GM19468 (cell line): ENCODE measurements around the gene HSD17B10.
"Not testable (repeated sequence)": the region's sequence is repeated elsewhere in the genome, so short reads cannot be mapped to it uniquely, and the experiment has no call there.

Source experiments
- ATAC-seq: cut with Tn5 transposase; IDR thresholded peaks from one replicate; pipeline ENCODE4 v1.9.1; 2021; ENCODE audit warnings: mild to moderate bottlenecking, moderate library complexity, moderate number of reproducible peaks; ENCODE audit not compliant: unreplicated experiment; ENCODE audit errors: extremely low read depth

The HSD17B10 gene

DNA sequence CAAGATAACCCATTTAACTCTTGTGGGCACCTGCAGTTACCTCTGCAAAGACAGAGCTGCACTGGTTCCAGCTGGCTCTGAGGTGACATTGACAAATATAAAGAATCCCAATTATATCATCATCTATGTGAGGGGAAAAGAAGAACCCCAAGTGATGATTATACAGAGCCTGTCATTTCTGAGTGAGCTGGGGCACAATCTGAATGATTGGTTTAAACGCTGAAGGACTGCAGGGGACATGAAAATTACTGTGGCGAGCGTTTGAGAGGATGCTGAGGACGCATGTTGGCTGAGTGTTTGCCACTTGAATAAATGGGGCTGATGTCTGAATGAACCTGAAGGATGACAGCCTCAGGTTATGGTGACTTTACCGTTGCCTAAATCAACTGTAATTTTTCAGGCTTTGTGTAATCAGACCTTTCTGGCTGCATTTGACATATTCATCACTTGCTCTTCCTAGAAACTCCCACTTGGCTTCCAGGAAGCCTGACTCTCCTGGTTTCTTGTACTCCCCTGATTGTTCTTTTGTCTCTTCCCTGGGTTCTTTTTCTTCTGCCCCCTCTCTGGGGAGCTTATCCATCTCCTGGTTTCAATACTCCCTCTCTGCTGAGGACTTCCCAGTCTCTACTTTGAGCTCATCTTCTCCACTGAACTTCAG, 4.1 kb upstream of the HSD17B10 start:
- no peak for ATAC-seq

DNA sequence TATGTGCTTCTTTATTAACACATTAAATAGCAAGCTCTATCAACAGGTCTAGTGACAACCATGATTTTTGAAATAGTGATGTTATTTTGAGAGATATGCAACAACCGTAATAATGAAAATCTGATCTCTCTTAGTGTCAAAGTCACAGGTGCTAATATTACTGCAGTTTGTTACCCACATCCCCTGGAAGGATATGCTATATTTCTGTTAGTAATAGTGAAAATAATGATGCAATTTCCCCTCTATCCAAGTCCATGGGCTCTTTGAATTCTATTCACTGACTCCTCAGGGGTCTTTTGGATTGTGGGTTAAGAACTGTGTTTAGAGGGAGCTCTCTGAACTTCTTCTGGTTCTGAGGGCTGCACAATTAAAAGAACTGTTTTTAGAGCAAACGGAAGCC, 3.0 kb upstream of the HSD17B10 start:
- no peak for ATAC-seq

DNA sequence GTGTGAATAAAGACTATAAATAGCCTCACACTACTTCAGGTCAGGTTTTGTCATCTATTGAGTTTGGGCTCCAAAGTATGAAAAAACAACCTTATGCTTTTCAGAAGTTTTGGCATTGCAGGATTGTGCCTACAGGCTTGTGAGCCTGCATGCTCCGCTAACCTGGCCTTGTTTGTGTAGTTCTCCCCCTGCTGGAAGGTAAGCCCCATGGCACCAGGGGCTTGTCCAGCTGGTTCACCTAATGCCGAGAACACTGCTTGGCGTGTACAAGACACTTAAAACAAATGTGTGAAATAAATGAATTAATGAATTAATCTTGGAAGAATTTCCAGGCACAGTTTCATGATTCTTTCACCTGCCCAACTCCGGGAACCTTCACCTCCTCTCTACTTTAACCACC, 1.8 kb upstream of the HSD17B10 start:
- peak; percentile 55 for ATAC-seq

DNA sequence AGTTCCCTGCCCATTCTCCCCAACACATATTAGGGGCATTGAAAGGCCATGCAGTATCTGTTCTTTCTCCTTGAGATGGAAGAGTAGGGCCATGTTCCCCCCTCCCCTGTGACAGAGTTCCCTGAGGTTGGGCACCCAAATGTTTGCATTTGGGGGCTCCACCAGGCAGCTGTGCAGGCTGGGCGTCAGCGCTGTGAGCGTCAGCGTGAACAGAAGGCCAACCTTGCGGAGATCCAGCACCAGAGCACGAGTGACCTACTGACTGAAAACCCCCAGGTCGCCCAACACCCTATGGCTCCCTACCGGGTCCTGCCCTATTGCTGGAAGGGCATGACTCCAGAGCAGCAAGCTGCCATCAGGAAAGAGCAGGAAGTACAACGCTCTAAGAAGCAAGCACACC, 3.9 kb downstream of the HSD17B10 start:
- no peak for ATAC-seq

DNA sequence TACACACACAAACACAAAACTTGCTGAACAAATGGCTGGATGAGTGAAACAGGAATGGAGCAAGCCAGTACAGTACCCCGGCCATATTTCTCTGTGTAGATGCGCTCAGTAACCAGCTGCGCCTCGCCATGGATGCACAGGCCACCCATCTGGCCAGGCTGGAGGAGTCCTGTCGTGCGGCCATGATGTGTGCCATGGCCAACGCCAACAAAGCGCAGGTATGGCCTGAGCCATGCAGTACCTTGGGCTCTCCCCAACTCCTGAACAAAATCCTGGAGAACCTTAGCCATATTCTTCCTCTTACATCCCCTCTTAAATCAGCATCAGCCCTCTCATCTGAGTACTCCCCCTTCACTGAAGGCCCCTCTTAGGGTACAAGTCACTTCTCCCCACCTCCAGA, 4.4 kb downstream of the HSD17B10 start:
- ATAC-seq: no peak

DNA sequence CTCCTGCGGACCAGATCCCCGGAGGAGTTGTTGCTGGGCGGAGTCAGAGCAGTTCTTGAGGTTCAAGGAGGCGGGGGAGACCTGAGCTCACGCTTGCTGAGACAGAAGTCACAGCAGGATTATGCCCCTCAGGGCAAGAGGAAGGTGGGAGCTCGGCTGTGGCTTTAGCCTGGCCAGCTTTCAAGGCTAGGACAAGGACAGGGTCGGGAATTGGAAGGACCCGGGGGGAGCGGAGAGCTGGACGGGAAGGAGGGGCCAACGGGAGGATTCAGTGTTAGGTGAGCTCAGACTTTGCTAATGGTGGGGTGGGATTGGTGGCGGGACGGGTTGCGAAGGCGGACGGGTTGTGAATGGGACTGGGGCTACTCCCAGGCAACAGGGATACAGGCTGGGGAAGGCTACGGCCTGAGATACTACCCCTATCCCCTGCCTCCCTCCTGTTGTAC, 11.3 kb downstream of the HSD17B10 start, which contains the start of gene RIBC1:
RIBC1 (plus strand) TSS at position 13 of the 446 bp plus-strand sequence. CDS start 3,404 bp downstream, outside the sequence.
- ATAC-seq: no peak

DNA sequence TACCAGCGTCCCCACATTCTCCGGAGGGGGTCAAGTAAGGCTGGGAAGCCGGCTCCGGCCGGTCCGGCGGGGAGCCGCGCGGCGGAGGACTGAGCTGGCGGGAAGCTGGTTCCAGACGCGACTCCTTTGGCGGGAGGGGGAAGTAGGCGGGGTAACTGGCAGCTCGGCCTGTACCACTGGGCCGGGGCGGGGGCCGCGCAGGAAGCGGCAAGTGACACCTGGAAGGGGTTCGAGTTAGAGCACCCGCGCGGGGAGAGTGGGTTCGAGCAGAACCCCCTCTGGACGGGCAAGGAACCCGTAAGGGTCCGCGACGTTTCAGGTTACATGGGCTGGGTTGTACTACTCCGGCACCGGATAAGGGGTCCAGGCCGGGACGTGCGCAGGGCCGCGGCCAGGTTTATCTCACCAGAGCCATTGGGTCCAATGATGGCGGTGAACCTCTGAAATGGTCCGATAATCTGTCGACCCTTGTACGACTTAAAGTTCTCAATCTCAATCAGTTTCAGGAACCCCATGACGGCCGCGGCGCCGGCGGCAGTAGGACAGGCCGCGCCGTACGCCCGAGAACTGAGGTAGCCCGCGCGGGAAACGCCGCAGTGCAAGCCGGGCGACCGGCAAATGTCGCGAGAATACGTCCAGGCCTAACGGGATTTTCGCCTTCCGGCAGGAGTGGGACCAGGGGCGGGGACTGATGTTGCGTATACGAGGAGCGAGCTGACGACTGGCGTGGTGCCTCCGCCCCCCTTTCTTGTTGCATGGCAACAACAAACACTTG, 11.9 kb downstream of the HSD17B10 start, which contains the start of gene SMC1A:
SMC1A (minus strand) TSS at position 569 of the 775 bp plus-strand sequence; CDS start at position 515, 54 bp downstream.
- ATAC-seq: peak; percentile 93

DNA sequence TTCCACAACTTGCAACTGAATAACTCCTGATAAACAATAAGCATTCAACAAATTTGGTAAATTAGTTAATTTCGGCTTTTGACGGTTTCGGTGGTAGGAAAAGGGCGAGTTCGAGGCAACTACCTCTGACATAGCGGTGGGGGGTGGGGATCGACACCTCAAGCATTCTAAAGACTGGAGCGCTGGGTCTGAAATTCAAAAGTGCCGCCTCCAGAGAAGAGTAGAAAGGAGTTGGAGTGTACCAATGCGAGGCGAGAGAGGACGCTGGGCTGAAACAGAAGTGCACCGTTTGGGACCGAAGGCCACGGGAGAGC, 12.4 kb downstream of the HSD17B10 start:
- ATAC-seq: no peak

DNA sequence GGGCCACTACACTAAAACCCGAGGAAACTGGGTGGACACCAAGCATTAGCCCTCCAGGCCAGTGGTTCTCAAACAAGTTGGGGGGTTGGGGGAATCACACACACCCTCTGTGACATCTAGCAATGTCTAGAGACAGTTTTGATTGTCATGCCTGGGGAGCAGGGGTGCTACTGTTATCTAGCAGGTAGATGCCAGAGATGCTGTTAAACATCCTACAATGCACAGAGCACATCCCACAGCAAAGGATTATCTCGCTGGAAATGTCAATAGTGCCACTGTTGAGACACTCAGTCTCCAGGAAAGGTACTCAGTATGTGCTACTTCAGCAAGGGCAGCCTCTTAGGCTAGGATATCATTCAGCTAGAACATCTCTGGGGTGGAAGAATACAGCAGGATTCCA, 13.0 kb downstream of the HSD17B10 start:
- no peak for ATAC-seq

DNA sequence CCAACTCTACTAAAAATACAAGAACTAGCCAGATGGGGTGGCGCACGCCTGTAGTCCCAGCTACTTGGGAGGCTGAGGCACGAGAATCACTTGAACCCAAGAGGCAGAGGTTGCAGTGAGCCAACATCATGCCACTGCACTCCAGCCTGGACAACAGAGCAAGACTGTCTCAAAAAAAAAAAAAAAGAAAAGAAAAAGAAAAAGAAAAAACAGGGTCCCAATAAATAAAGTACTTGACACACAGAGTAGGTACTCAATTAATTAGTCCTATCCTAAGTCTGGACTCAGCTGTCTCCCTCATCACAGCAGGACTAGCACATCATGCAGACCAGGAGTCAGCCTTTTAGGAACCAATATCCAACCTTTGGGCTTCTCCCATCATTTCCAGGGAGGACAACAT, 13.8 kb downstream of the HSD17B10 start:
- ATAC-seq: not testable (repeated sequence)

DNA sequence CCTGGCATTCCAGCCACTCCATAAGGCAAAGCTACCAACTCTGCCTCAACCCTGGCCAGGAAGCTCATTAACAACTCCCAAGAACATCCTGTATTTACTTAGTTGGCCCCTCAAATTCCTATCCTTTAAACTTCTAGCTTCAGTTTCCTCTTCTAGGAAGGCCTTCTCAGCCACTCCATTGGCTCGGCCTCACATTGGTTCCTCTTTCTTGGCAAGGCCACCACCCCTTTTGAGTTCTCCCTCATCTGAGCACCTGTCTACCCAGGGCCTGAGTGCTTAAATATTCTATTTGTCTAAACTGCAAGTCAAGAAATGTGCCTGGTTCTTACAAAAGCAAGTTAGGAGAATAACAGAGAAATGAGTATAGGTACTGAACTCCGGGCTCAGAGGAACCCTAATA, 21.7 kb downstream of the HSD17B10 start:
- no peak for ATAC-seq

DNA sequence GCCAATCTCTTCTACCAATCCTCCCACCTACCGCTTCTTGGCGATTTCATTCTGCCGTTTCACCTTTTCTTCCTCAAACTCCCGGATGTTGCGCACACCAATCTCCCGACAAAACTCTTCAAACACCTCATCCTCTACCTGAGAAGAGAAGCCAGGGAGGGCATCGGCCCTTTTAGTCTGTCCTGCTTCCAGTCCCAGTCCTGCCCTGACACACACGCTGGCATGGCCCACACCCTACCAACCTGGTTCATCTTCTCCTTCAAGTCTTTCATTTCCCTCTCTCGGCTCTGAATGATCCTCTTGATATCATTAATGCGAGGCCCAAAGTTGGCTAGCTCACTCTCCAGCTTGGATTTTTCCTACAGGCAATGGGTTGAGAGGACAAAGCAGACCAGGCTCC, 30.6 kb downstream of the HSD17B10 start:
- no peak for ATAC-seq

DNA sequence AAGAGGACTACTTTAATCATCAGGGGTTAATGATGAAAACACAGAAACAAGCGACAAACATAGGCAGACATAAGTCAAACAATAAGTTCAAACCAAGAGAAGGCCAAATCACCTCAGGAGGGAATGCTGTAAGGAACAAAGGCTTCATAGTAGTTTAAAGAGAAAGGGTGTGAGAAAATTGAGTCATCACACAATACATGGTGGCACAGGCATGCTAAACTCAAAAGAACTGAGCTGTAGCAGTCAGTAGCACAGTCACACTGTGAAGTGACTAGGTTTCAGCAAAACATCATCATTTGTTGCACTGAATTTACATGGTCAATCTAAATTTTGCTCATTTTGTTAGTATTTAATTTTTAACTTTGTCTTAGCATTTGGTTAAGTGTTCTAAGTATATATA, 36.0 kb downstream of the HSD17B10 start:
- ATAC-seq: no peak

DNA sequence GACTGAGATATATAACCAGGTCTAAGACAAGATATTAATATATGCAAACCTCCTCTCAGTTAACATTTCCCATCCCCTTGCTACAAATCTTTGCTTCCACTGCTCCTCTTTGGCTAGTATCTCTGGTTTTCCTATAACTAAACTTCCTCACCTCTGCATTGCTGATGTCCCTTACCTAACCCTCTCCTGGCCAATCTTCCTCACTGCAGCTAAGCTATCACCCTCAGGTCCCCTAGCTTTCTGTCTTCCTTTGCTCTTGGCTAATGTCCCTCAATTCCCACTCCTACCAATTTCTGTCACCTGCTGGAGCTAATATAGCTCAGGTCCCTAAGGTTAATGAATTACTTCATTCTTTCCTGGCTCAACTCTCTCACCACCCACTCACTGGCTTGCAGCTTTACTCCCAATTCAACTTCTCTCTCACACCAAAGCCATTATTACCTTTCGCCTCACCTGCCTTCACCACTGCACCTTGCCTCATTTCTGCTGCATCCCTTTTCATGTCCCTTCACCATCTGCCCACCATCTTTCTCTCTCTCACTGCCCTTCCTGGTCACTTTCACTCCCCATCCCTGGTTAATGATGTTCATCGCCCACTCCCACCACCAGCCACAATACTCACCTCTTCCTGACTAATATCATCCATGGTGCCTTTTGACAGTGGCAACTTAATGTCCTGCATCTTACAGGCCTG, 38.4 kb downstream of the HSD17B10 start:
- ATAC-seq: no peak

DNA sequence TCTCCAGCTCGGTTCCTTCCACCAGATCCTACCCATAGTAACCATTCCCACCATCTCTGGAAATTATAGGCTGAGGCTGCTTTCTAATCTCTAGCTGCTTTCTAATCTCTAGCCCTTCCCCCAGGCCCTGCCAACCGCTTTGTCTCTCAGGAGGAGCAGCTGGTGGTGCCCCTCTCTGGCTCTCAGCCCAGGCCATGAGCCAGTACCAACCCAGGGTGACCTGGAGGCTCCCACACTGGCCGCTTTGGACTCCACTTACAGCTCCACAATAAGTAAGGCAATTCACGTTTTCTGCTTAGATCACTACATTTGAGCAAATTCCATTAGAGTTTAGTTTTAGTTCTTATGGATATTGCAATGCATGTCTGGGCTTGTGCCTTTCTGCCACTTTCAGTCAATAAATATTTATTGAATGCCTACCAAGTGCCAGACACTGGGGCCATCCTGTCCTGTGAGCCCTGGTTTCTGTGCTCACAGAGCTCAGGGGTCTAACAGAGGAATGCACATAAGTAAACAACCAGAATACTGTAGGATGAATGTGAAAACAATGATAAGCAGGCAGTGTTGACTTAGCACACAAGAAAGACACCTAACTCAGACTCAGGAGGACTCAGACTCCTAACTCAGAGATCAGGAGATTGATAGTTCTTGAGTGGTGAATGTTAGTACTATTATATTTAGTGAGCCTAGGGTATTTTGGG, 50.6 kb downstream of the HSD17B10 start:
- no peak for ATAC-seq
